Measurements from ENCODE around the gene SLC12A6. TPM values are rescaled to one million over a fixed set of nuclear protein-coding genes. Genes with fewer than 3 reads are reported as not detected.

Gene SLC12A6
- total RNA-seq, 4 donors from 2014 or later = 32.6 to 47.8 (median 42.1) TPM

DNA sequence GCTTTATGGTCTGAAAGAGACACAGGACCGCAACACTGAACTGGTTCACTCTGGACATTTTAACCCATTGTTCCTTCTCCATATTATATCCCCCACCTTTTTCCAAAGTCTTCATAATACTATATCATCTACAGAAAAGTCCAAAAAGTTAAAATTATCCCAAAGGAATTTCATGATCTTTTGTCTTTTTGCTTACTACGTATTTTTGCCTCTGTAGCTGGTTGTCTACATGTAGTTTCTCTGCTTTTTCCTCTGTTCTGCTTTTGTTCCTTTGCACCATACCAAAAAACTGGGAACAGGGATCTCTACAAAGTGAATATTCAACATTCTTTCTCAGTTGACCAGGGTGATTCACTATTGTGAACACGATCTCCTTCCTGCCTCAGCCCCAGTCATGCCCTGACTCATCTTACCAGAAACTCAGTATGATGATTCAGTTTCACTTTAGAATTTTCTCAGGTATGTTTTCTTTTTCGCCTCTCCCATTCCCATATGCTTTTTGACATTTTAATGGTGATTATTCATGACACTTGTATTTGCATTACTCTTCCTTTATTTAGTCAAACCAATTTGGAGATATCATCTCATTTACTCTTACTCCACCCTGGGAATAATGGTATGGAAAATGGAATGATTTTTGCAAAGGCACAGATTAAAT, 98.3 kb downstream of the SLC12A6 start:
- intact Hi-C loops (cut with DNase I) = loop anchor here (10.0 kb wide), 2 partner anchors 106 to 346 kb away; partner anchors contain the start of genes GOLGA8B, NOP10 and NUTM1
- Histone ChIP-seq H3K27me3 (no peaks in the 10 kb centered on the region), H3K4me3 (replicated peaks in 1 of 3) (no peak overlapping the region), H3K36me3 (peaks cover 58 to 60% of the 10 kb centered on the region in 2 donors), H3K27ac (no peak overlapping the region), H3K4me1 (no peaks in the 10 kb centered on the region), H3K9me3 (no peaks in the 10 kb centered on the region)
- DNase-seq = no peak
- 84 to 92% methylated on average over 4 of the region's 4 CpGs for WGBS, 2 donors
- TF ChIP-seq, protein P1, sequence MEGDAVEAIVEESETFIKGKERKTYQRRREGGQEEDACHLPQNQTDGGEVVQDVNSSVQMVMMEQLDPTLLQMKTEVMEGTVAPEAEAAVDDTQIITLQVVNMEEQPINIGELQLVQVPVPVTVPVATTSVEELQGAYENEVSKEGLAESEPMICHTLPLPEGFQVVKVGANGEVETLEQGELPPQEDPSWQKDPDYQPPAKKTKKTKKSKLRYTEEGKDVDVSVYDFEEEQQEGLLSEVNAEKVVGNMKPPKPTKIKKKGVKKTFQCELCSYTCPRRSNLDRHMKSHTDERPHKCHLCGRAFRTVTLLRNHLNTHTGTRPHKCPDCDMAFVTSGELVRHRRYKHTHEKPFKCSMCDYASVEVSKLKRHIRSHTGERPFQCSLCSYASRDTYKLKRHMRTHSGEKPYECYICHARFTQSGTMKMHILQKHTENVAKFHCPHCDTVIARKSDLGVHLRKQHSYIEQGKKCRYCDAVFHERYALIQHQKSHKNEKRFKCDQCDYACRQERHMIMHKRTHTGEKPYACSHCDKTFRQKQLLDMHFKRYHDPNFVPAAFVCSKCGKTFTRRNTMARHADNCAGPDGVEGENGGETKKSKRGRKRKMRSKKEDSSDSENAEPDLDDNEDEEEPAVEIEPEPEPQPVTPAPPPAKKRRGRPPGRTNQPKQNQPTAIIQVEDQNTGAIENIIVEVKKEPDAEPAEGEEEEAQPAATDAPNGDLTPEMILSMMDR (IDR thresholded peaks at IDR 0.05) = no peak
- no peak for TF ChIP-seq POLR2A (IDR thresholded peaks at IDR 0.05)

DNA sequence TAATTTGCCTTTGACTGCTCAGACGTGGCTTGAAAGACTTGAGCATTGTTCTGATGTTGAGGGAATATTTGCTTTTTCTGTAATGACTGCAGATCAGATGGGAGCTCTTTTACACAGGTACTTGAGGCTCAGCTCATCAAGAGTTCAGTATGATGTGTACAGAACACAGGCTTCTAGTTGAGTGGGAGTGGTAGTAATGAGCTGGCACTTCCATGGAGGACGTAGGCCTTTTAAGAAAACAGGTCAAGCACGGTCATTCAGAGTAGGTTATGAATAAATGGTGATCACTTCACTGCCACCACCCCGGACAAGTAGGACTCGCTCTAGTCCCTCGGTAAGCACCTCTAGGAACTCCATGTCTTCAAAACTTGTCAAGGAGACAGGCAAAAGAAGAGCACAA, 104.0 kb downstream of the SLC12A6 start:
- H3K4me1 ChIP-seq = no peaks in the 10 kb centered on the region
- intact Hi-C loops (cut with DNase I) = loop anchor here (10.0 kb wide), 2 partner anchors 111 to 351 kb away; partner anchors contain the start of genes GOLGA8B, NOP10 and NUTM1
- no peak overlapping the region for H3K27ac ChIP-seq
- peaks cover 48 to 57% of the 10 kb centered on the region in 2 donors for H3K36me3 ChIP-seq
- H3K27me3 ChIP-seq = no peaks in the 10 kb centered on the region
- peak in 1 of 2 donors; percentile 48 for DNase-seq
- no peaks in the 10 kb centered on the region for H3K9me3 ChIP-seq
- 66 to 69% methylated on average over 6 of the region's 6 CpGs for WGBS, 2 donors
- H3K4me3 ChIP-seq (replicated peaks in 1 of 3) = no peak overlapping the region
- TF ChIP-seq, protein P1 (IDR thresholded peaks at IDR 0.05) = no peak
- no peak for TF ChIP-seq POLR2A (IDR thresholded peaks at IDR 0.05)

DNA sequence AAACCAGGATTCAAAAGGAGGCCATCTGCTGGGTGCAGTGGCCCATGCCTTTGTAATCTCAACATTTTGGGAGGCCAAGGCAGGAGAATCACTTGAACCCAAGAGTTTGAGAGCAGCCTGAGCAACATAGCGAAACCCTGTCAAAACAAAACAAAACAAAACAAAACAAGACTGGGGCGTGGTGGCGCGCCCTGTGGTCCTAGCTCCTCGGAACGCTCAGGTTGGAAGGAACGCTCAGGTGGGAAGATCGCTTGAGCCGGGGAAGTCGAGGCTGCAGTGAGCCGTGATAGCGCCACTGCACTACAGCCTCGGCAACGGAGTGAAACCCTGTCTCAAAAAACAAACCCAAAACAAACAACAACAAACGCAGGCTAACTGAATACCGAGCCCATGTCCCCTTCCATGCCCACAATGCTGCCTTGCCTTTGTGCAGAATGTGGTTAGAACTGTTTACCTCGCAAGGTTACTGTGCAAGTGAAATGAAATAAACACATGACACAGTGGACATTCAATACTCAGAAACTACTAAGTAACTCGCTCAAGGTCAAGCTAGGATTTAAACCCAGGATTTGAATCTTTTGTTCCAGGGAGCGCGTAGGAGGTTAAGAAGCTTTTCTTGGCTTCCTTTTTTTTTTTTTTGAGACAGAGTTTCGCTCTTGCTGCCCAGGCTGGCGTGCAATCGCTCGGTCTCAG, 113.5 kb downstream of the SLC12A6 start:
- Histone ChIP-seq H3K27ac (peak overlapping the region; percentile 73 to 86 (median 83)), H3K4me1 (peaks cover 0 to 16% of the 10 kb centered on the region in 2 donors), H3K9me3 (no peaks in the 10 kb centered on the region), H3K4me3 (replicated peaks in 1 of 3) (peak overlapping the region in 2 of 3 donors; percentile 75 to 84), H3K27me3 (no peaks in the 10 kb centered on the region), H3K36me3 (peaks cover 2 to 10% of the 10 kb centered on the region in 2 donors)
- TF ChIP-seq POLR2A (IDR thresholded peaks at IDR 0.05) = no peak
- TF ChIP-seq, protein P1 (IDR thresholded peaks at IDR 0.05) = no peak
- peak; percentile 4 to 20 for DNase-seq
- WGBS, 2 donors = 21 to 37% methylated on average over 24 of the region's 24 CpGs
- intact Hi-C loops (cut with DNase I) = no loop called here

- H3K27me3 ChIP-seq = no peaks in the 10 kb centered on the region
- no peaks in the 10 kb centered on the region for H3K9me3 ChIP-seq
- intact Hi-C loops (cut with DNase I) = no loop called here
- H3K36me3 ChIP-seq = no peaks in the 10 kb centered on the region
- no peak overlapping the region for H3K4me3 ChIP-seq (replicated peaks in 1 of 3)
- H3K4me1 ChIP-seq = no peaks in the 10 kb centered on the region
- TF ChIP-seq POLR2A (IDR thresholded peaks at IDR 0.05) = no peak
- TF ChIP-seq, protein P1 (IDR thresholded peaks at IDR 0.05) = no peak
- WGBS, 2 donors = 91 to 93% methylated on average over 7 of the region's 7 CpGs
- no peak for DNase-seq
- H3K27ac ChIP-seq = no peak overlapping the region
These were observed 119.9 kb downstream of the SLC12A6 start for GRCh38 chr15:34217587-34218225.
